Neural cell (in vitro differentiated cells): ENCODE results near the gene CCDC74B. TPM values are rescaled to one million over a fixed set of nuclear protein-coding genes. Genes with fewer than 3 reads are reported as not detected.
"Not testable (repeated sequence)": the region's sequence is repeated elsewhere in the genome, so short reads cannot be mapped to it uniquely, and the experiment has no call there.

Source experiments
- H2AFZ ChIP-seq: fragments of 200-600, 300-800 bp; sonication (generic), shearing (Covaris generic); 2 replicates; pipeline ENCODE4 v1.6.0; 2014; ENCODE audit warnings: low read depth, mild to moderate bottlenecking, antibody characterized with exemption, low read length, moderate library complexity
- H3F3A ChIP-seq: fragments of 200-600 bp; shearing (Covaris generic); 2 replicates; pipeline ENCODE4 v1.6.1; 2016; ENCODE audit warnings: mild to moderate bottlenecking, moderate library complexity, mixed read lengths, antibody characterized with exemption, low read length; ENCODE audit not compliant: insufficient read depth, poor library complexity, severe bottlenecking
- H3K27ac ChIP-seq: fragments of 200-600, 300-800 bp; sonication (generic), shearing (Covaris generic); 2 replicates; pipeline ENCODE4 v1.5.1; 2014; ENCODE audit warnings: mild to moderate bottlenecking, low read length, moderate library complexity
- H3K27me3 ChIP-seq: fragments of 300-800, 200-600 bp; sonication (generic), shearing (Covaris generic); 2 replicates; pipeline ENCODE4 v1.6.0; 2014; ENCODE audit warnings: mild to moderate bottlenecking, low read depth, low read length, moderate library complexity; ENCODE audit not compliant: insufficient read depth
- H3K36me3 ChIP-seq: fragments of 300-800, 200-600 bp; sonication (generic), shearing (Covaris generic); 2 replicates; pipeline ENCODE4 v1.5.1; 2014; ENCODE audit warnings: mild to moderate bottlenecking, antibody characterized with exemption, low read length, moderate library complexity; ENCODE audit not compliant: insufficient read depth
- H3K4me2 ChIP-seq: fragments of 300-800, 200-600 bp; sonication (generic), shearing (Covaris generic); 2 replicates; pipeline ENCODE4 v1.6.0; 2014; ENCODE audit warnings: mild to moderate bottlenecking, low read length
- H3K4me3 ChIP-seq: fragments of 300-800, 200-600 bp; sonication (generic), shearing (Covaris generic); 2 replicates; pipeline ENCODE4 v1.5.1; 2014; ENCODE audit warnings: mild to moderate bottlenecking, low read length, moderate library complexity
- H3K79me2 ChIP-seq: fragments of 200-600 bp; shearing (Covaris generic); replicated peaks from 2 replicates; pipeline ENCODE4 v1.6.0; 2014; ENCODE audit warnings: mild to moderate bottlenecking, low read length, moderate library complexity; ENCODE audit not compliant: insufficient read depth
- H3K9ac ChIP-seq: fragments of 300-800, 200-600 bp; sonication (generic), shearing (Covaris generic); 2 replicates; pipeline ENCODE4 v1.6.1; 2016; ENCODE audit warnings: mild to moderate bottlenecking, low read length, mixed read lengths
- H3K9me2 ChIP-seq: fragments of 200-600 bp; shearing (Covaris generic); 2 replicates; pipeline ENCODE4 v1.6.1; 2016; ENCODE audit warnings: mild to moderate bottlenecking, low read length, mixed read lengths; ENCODE audit not compliant: insufficient read depth
- H3K9me3 ChIP-seq: fragments of 200-600, 300-800 bp; sonication (generic), shearing (Covaris generic); 2 replicates; pipeline ENCODE4 v1.6.1; 2016; ENCODE audit warnings: mild to moderate bottlenecking, mixed run types, low read length, moderate library complexity, mixed read lengths
- H4K20me1 ChIP-seq: fragments of 200-600 bp; shearing (Covaris generic); 2 replicates; pipeline ENCODE4 v1.6.1; 2016; ENCODE audit warnings: mild to moderate bottlenecking, mixed run types; ENCODE audit not compliant: insufficient read depth
- EP300 ChIP-seq: fragments of 450-650 bp; conservative IDR thresholded peaks from 2 replicates; pipeline ENCODE4 v1.6.1; 2014; ENCODE audit warnings: antibody characterized with exemption, mild to moderate bottlenecking, moderate library complexity; ENCODE audit not compliant: poor library complexity, severe bottlenecking
- EZH2 ChIP-seq: fragments of 200-600, 300-800 bp; shearing (Covaris generic), sonication (generic); IDR thresholded peaks from 2 replicates; pipeline ENCODE4 v1.6.1; 2014; ENCODE audit warnings: antibody characterized with exemption, low read length, borderline replicate concordance, mild to moderate bottlenecking; ENCODE audit not compliant: insufficient read depth, poor library complexity, severe bottlenecking
- MXI1 ChIP-seq: fragments of 450-650 bp; conservative IDR thresholded peaks from 2 replicates; pipeline ENCODE4 v1.6.1; 2014; ENCODE audit warnings: antibody characterized with exemption, mild to moderate bottlenecking; ENCODE audit not compliant: poor library complexity, severe bottlenecking
- POLR2AphosphoS5 ChIP-seq: IDR thresholded peaks from 2 replicates; pipeline ENCODE4 v1.6.1; 2012
- RAD21 ChIP-seq: fragments of 450-650 bp; conservative IDR thresholded peaks from 2 replicates; pipeline ENCODE4 v1.6.1; 2014; ENCODE audit warnings: antibody characterized with exemption, mild to moderate bottlenecking, moderate library complexity
- REST ChIP-seq: IDR thresholded peaks from 2 replicates; pipeline ENCODE4 v1.6.1; 2012; ENCODE audit warnings: borderline replicate concordance
- SMC3 ChIP-seq: fragments of 450-650 bp; conservative IDR thresholded peaks from 2 replicates; pipeline ENCODE4 v1.6.1; 2014; ENCODE audit warnings: antibody characterized with exemption, mild to moderate bottlenecking, moderate library complexity; ENCODE audit not compliant: poor library complexity
- TAF1 ChIP-seq: IDR thresholded peaks from 2 replicates; pipeline ENCODE4 v1.6.1; 2012; ENCODE audit warnings: low read depth
- polyA plus RNA-seq: library from polyadenylated mRNA; depleted of rRNA; stranded (reverse); fragments of >200 nt; gene quantifications from 2 replicates; pipeline ENCODE4 v1.2.3, GENCODE V29; 2014
- TF ChIP-seq, protein P1 (sequence below): fragments of 450-650 bp; IDR thresholded peaks from 2 replicates; pipeline ENCODE4 v1.5.1; 2014; ENCODE audit warnings: antibody characterized with exemption, mild to moderate bottlenecking, moderate library complexity; ENCODE audit not compliant: poor library complexity, severe bottlenecking

CCDC74B gene
- polyA plus RNA-seq, 1 donor from 2014 or later, result 24.2 TPM

DNA sequence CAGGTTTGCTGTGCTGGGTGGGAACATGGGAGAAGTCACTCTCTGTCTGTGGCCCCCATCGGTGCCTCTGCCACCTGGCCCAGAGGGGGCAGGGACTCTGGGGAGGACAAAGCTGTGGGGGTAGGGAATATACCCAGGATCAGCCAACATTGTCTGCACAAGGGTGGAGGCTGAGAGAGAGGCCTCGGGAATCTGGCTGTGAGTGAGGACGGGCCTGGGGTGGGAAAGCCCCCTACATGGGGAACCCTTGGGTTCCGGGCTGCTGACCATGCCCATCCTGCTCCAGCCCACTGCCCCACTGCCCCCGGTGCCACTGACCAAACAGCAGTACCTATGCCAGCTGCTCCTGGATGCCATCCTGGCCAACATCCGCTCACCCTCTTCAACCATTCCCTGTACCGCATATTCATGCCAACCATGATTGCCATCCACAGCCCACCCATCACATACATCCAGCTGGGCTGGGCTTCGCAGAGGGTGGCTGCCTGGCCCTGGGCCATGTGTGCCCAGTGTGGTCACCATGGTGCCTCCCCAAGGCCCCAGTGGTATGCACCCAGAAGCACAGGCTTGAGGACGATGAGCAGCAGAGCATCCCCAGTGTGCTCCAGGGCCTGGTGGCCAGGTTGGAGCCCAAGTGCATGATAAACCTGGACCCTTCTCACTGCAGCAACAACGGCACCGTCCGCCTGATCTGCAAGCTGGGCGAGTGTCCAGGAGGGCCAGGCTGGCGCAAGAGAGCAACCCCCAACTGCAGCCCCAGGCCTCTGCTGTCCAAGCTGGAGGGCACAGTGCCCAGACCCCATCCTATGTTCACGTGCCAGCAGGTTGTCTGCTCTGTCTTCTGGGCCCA, 9.0 kb downstream of the CCDC74B start:
- H3K36me3 ChIP-seq, result no peaks in the 10 kb centered on the region
- H3K27ac ChIP-seq, result no peak overlapping the region
- TF ChIP-seq REST (no peak), MXI1 (no peak), EP300 (no peak), RAD21 (no peak), EZH2 (no peak), SMC3 (no peak), TAF1 (no peak), POLR2AphosphoS5 (no peak)
- TF ChIP-seq, protein P1, sequence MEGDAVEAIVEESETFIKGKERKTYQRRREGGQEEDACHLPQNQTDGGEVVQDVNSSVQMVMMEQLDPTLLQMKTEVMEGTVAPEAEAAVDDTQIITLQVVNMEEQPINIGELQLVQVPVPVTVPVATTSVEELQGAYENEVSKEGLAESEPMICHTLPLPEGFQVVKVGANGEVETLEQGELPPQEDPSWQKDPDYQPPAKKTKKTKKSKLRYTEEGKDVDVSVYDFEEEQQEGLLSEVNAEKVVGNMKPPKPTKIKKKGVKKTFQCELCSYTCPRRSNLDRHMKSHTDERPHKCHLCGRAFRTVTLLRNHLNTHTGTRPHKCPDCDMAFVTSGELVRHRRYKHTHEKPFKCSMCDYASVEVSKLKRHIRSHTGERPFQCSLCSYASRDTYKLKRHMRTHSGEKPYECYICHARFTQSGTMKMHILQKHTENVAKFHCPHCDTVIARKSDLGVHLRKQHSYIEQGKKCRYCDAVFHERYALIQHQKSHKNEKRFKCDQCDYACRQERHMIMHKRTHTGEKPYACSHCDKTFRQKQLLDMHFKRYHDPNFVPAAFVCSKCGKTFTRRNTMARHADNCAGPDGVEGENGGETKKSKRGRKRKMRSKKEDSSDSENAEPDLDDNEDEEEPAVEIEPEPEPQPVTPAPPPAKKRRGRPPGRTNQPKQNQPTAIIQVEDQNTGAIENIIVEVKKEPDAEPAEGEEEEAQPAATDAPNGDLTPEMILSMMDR, result no peak
- no peak overlapping the region for H2AFZ ChIP-seq
- no peaks in the 10 kb centered on the region for H3K9me3 ChIP-seq
- no peak overlapping the region for H3K9ac ChIP-seq
- H4K20me1 ChIP-seq, result no peaks in the 10 kb centered on the region
- H3K9me2 ChIP-seq, result no peaks in the 10 kb centered on the region
- H3K79me2 ChIP-seq, result no peaks in the 10 kb centered on the region
- no peaks in the 10 kb centered on the region for H3K27me3 ChIP-seq
- H3K4me2 ChIP-seq, result no peak overlapping the region
- H3F3A ChIP-seq, result no peaks in the 10 kb centered on the region
- no peak overlapping the region for H3K4me3 ChIP-seq

GRCh38 chr2:130129120-130129829, 15.6 kb downstream of the CCDC74B start, which contains the start of gene POTEF:
Gene POTEF (minus strand): TSS chr2:130129222. CDS start chr2:130120515, 8,707 bp downstream.
- peak within 1 kb of the TSS; percentile 56 for H3K4me3 ChIP-seq

GRCh38 chr2:130128464-130128863, 16.4 kb downstream of the CCDC74B start:
- H3K27ac ChIP-seq, H3K27me3 ChIP-seq, H3K79me2 ChIP-seq, H3K9me3 ChIP-seq, H3K9ac ChIP-seq, H3F3A ChIP-seq, H4K20me1 ChIP-seq, H3K36me3 ChIP-seq, H2AFZ ChIP-seq, H3K4me2 ChIP-seq, H3K9me2 ChIP-seq: not testable (repeated sequence)
- peak overlapping the region; percentile 51 for H3K4me3 ChIP-seq

More at GRCh38 chr2:130129120-130129829, 15.6 kb downstream of the CCDC74B start, which contains the start of gene POTEF:
- H3K9me2 ChIP-seq, H4K20me1 ChIP-seq, H3F3A ChIP-seq, H3K27ac ChIP-seq, H3K27me3 ChIP-seq, H3K36me3 ChIP-seq, H3K9me3 ChIP-seq, H3K79me2 ChIP-seq, H2AFZ ChIP-seq, H3K4me2 ChIP-seq: not testable (repeated sequence)
- peak within 1 kb of the TSS; percentile 50 for H3K9ac ChIP-seq
- TF ChIP-seq MXI1 (peak; percentile 38), POLR2AphosphoS5 (peak; percentile 62)

- peak overlapping the region; percentile 51 for H3K4me3 ChIP-seq
- not testable (repeated sequence) for H3K4me2 ChIP-seq, H4K20me1 ChIP-seq, H3K27me3 ChIP-seq, H3F3A ChIP-seq, H3K79me2 ChIP-seq, H2AFZ ChIP-seq, H3K36me3 ChIP-seq, H3K9ac ChIP-seq, H3K9me2 ChIP-seq, H3K27ac ChIP-seq, H3K9me3 ChIP-seq
Observed at GRCh38 chr2:130127726-130128125, 17.2 kb downstream of the CCDC74B start.
